Activated T-helper 2 cell treated with anti-CD3 and anti-CD28 coated beads, Interferon-gamma antibody, Interleukin-2, Interleukin-4, amounts not matched to agents 10 μg/mL and 5 μg/mL and 100 μg/mL, durations not matched to agents 14 hours and 24 hours and 36 hours (primary cell): ENCODE data around the gene CCDC51. TPM values are rescaled to one million over a fixed set of nuclear protein-coding genes. Genes with fewer than 3 reads are reported as not detected.
A peak's percentile ranks its signal among the peaks of the same experiment; 100 is the strongest.

ENCODE experiments used
- DNase-seq: peaks from one replicate; pipeline ENCODE4 v3.0.0; 2021; ENCODE audit warnings: low spot score
- H3K27ac Mint-ChIP-seq: one replicate; pipeline ENCODE4 v1.8.0; 2021; ENCODE audit warnings: mixed read lengths
- H3K27me3 Mint-ChIP-seq: one replicate; pipeline ENCODE4 v1.8.0; 2021; ENCODE audit warnings: low read depth, mixed read lengths
- H3K36me3 Mint-ChIP-seq: one replicate; pipeline ENCODE4 v1.8.0; 2021; ENCODE audit warnings: low read depth, mixed read lengths
- H3K4me1 Mint-ChIP-seq: one replicate; pipeline ENCODE4 v1.8.0; 2021; ENCODE audit warnings: low read depth, mixed read lengths
- H3K4me3 Mint-ChIP-seq: one replicate; pipeline ENCODE4 v1.8.0; 2021; ENCODE audit warnings: low read depth, mild to moderate bottlenecking, moderate library complexity, mixed read lengths
- H3K9me3 Mint-ChIP-seq: one replicate; pipeline ENCODE4 v1.8.0; 2021; ENCODE audit warnings: mixed read lengths
- intact Hi-C: fragments of 100-400 bp; cut with micrococcal nuclease; formaldehyde crosslinking; loops from one replicate; pipeline ENCODE4 v1.15.1; 2023
- total RNA-seq: library from RNA; stranded (reverse); gene quantifications from 2 replicates; pipeline ENCODE4 v1.2.3, GENCODE V29; 2022

The CCDC51 gene
- total RNA-seq, 1 donor from 2014 or later: 22.2 TPM

DNA sequence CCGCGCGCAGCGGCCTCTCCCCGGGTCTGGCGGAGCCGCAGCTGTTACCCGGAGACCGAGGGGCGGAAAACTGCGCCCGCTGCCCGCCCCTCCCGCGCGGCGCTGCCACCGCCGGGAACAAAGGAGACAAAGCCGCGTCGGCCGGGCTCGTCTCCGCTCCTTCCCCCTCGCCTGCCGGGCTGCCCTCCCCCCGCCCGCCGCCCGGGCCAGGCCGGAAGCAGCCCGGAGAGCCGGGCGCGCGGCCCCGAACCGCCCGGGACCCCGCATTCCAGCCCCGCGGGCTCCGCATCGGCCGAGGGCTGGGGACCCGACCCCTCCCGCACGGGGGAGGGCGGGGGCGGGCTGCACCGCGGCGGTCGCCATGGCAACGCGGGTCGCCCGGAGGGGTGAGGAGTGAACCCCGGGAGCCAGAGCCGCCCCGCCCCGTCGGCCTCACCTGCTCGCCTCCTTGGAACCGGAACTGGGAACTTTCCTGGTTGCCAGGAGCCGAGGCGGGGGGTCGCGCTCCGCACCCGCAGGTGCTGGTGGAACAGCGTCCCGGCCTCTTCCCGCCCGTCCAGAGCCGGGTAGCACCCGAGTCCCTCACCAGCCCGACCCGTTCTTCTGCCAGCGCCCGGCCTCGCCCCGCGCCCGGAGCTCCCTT lies 10.5 kb downstream of the CCDC51 start:
- H3K9me3 Mint-ChIP-seq: no peaks in the 10 kb centered on the region
- no peak overlapping the region for H3K27ac Mint-ChIP-seq
- intact Hi-C loops: no loop called here
- peak; percentile 34 for DNase-seq
- H3K36me3 Mint-ChIP-seq: peaks cover 21% of the 10 kb centered on the region
- peaks cover 4% of the 10 kb centered on the region for H3K4me1 Mint-ChIP-seq
- H3K27me3 Mint-ChIP-seq: peaks cover 17% of the 10 kb centered on the region
- peak overlapping the region; percentile 79 for H3K4me3 Mint-ChIP-seq

DNA sequence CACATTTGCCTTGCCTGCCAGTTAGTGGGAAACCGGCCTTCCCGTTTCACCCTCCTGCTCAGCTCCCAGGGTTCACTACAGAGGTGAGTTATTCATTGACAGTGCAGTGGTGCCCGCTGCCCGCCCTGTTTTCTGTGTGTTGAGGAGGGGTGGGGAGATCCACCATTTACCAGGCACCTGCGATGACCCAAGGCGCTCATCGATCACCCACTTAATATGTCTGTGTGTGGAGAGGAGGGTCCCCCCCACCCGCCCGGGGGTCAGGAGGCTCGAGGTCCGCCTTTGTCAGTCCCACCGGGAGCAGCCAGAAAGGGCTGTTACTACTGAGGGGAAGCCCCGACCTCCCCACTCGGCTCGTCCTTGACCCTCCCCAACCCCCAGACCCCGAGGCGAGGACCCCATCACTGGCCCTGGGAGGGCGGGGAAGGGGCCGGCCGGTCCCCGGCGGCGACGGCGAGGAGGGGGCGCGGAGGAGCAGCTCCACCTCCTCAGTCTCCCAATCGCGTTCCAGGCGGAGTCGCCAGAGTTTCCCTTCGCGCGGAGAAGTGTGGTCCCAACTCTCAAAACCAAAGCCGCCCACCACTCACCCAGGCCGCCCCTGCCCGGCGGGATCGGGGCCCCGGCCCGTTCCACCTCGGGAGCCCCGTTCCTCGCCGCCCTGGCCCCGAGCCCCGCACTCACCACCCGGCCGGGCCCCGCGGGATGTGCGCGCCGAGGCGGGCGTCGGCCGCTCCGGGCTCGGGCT lies 11.2 kb downstream of the CCDC51 start:
- Mint-ChIP-seq H3K4me1 (peaks cover 4% of the 10 kb centered on the region), H3K4me3 (peak overlapping the region; percentile 44), H3K27me3 (peaks cover 17% of the 10 kb centered on the region), H3K27ac (no peak overlapping the region), H3K36me3 (peaks cover 16% of the 10 kb centered on the region), H3K9me3 (no peaks in the 10 kb centered on the region)
- intact Hi-C loops: no loop called here
- no peak for DNase-seq

DNA sequence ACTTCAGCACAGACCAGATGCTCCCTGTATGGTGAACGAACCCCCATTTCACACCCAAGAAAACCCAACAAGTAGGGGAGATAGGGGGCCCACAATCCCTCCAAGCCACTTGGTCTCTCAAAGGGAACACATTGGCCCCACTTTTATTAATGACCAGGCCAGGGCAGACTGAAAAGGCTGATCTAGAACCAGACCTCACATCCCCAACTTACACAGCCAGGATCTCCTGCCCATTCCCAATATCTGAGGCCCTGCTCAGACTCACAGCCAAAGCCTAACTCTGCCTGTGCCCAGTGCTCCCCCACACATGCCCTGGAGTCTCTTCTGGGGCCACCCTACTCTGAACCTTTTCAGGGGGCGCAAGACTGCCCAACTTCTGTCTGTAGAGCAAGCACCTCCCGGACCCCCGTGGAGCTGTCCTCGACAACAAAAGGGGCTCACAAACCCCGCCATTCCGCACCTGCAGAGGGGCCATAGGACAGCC lies 11.8 kb downstream of the CCDC51 start:
- Mint-ChIP-seq H3K27ac (no peak overlapping the region), H3K9me3 (no peaks in the 10 kb centered on the region)
- intact Hi-C loops: no loop called here

DNA sequence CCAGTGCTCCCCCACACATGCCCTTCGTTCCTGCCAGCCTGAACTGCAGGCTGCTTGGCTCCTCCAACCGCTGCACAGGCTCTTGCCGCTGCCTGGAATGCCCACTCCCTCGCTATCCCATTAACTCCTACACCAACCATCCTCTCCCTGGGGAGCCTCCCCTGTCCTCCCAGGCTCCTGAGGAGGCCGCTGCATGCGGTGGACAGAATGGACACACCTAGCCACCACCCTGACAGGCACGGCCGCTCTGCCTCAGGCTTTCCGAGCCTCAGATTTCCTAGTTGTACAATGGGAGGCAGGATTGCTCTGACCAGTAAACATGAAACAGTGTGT lies 12.3 kb downstream of the CCDC51 start:
- no peak overlapping the region for H3K27ac Mint-ChIP-seq
- peaks cover 4% of the 10 kb centered on the region for H3K4me1 Mint-ChIP-seq
- DNase-seq: no peak
- H3K36me3 Mint-ChIP-seq: peaks cover 16% of the 10 kb centered on the region
- H3K4me3 Mint-ChIP-seq: peak overlapping the region; percentile 44
- intact Hi-C loops: no loop called here
- H3K9me3 Mint-ChIP-seq: no peaks in the 10 kb centered on the region
- H3K27me3 Mint-ChIP-seq: peaks cover 17% of the 10 kb centered on the region

More for the DNA sequence above, 11.8 kb downstream of the CCDC51 start:
- no peak for DNase-seq
- H3K36me3 Mint-ChIP-seq: peaks cover 16% of the 10 kb centered on the region
- peaks cover 4% of the 10 kb centered on the region for H3K4me1 Mint-ChIP-seq
- H3K27me3 Mint-ChIP-seq: peaks cover 17% of the 10 kb centered on the region
- peak overlapping the region; percentile 44 for H3K4me3 Mint-ChIP-seq

DNA sequence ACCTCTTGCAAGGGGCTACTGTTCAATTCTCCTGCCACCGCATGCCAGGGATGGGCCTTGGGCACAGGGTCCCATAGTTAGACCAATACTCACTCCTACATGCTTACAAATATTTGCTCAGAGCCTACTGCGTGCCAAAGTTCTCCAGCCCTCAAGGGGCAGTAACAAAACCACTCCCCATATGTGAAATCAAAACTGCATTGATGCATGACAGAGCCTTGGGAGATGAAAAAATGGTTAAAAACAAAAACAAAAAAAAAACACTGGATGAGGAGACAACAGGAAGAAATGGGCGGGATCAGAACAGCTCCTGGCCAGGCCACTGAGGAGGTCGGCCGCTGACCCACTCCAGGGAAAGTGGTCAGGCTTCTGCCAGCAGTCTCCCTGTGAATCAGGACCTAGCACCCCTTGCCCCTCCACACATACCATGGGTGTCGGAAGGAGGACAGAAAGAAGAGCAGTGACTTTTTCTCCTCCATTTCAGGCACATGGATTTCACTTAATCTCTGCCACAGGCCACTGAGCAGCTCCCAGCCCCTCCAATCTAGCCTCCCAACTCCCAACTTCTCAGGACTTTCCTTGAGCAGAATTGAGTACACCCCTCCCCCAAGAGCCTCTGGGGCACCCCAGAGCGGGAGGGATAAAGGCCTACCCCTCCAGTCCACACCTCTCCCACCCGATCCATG lies 12.8 kb downstream of the CCDC51 start:
- H3K9me3 Mint-ChIP-seq: no peaks in the 10 kb centered on the region
- peaks cover 3% of the 10 kb centered on the region for H3K4me1 Mint-ChIP-seq
- H3K4me3 Mint-ChIP-seq: peak overlapping the region; percentile 40
- H3K27ac Mint-ChIP-seq: no peak overlapping the region
- no peak for DNase-seq
- peaks cover 11% of the 10 kb centered on the region for H3K36me3 Mint-ChIP-seq
- intact Hi-C loops: no loop called here
- H3K27me3 Mint-ChIP-seq: peaks cover 17% of the 10 kb centered on the region

DNA sequence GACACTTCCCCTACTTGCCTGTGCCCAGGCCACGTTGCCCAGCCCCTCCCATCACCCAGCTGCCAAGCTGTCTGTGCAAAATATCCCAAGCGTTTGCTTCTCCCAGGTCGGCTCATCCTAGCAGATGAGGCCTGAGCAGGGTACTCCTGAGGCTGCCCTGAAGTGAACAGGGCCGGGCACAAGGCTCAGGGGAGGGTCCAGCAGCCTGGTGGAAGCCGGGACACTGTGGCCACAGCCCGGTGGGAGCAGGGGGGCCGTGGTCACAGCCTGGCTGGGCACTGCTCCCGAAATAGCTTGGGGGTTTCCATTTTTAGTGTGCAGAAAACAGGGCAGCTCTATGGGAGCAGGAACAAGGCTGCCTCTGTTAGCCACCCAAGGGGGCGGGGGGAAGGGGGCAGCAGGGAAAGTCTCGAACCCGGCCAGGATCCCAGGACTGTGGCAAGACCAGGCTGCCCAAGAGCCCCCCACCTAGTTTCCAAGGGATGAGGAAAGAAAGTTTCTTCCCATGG lies 13.5 kb downstream of the CCDC51 start:
- Mint-ChIP-seq H3K27ac (no peak overlapping the region), H3K9me3 (no peaks in the 10 kb centered on the region), H3K36me3 (peaks cover 6% of the 10 kb centered on the region), H3K4me3 (no peak overlapping the region), H3K27me3 (peaks cover 17% of the 10 kb centered on the region), H3K4me1 (peaks cover 1% of the 10 kb centered on the region)
- DNase-seq: no peak
- intact Hi-C loops: no loop called here

DNA sequence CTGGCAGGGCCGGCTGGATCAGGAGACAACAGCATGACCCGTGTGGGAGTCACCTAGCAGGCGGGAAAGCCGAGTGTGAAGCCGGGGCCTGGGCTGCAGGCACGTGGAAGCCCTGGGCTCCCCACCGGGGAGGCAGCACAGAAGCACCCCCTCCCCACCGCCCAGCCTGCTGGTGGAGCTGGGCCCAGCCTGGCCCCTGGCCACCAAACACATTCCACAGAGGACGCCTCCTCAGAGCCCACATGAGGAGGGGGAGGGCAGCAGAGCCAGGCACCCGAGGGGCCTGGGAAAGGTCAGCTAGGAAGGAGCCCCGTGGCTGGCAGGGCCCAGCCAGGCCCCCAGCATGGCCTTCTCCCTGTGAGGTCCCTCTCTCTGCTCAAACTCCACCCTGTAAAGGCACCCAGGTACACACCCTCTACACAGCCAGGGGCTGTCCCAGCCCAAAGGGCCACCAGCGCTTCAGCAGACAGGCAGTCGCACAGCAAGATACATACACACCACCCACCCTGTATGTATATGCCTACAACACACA lies 14.6 kb downstream of the CCDC51 start:
- H3K9me3 Mint-ChIP-seq: no peaks in the 10 kb centered on the region
- peaks cover 17% of the 10 kb centered on the region for H3K27me3 Mint-ChIP-seq
- H3K4me1 Mint-ChIP-seq: peaks cover 1% of the 10 kb centered on the region
- H3K27ac Mint-ChIP-seq: no peak overlapping the region
- H3K36me3 Mint-ChIP-seq: no peaks in the 10 kb centered on the region
- intact Hi-C loops: no loop called here
- no peak for DNase-seq
- H3K4me3 Mint-ChIP-seq: no peak overlapping the region

DNA sequence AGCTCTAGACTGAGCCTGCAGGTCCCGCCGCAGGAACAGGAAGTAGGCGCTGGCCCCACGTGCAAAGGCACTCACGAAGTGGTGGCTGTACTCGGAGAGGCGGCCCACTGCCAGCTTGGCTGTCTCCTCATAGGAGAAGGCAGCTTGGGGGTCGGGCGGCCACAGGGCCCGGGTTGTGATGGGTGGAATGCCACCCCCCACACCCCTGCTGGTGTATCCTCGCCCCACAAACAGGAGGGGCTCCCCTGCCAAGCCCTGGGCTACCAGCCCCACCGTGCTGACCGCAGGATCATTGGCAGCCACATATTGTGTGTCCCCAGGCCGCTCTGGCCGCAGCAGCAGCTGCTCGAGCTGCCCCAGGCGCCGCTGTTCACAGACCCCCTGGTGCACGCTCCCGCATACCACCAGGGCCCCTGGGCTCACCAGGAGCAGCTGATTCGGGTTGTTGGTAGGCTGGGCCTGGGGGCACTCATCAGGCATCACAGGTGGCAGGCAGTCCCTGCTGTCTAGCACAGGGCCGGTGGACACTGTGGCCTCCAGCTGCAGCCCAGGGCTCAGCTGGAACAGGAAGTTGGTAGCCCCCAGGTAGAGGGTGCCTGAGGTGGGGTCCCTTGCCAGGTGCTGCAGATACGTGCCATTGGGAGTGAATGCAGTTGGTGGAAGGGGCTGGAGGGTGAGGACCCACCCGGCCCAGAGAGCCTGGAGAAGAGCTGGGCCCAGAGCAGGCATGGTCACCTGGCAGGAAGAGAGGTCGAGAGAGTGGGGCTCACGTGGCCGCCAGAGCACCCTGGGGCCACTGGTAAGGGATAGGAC lies 15.8 kb downstream of the CCDC51 start:
- no peak for DNase-seq
- Mint-ChIP-seq H3K4me1 (no peaks in the 10 kb centered on the region), H3K9me3 (no peaks in the 10 kb centered on the region), H3K27ac (no peak overlapping the region), H3K36me3 (no peaks in the 10 kb centered on the region), H3K27me3 (peaks cover 17% of the 10 kb centered on the region), H3K4me3 (no peak overlapping the region)
- intact Hi-C loops: no loop called here

DNA sequence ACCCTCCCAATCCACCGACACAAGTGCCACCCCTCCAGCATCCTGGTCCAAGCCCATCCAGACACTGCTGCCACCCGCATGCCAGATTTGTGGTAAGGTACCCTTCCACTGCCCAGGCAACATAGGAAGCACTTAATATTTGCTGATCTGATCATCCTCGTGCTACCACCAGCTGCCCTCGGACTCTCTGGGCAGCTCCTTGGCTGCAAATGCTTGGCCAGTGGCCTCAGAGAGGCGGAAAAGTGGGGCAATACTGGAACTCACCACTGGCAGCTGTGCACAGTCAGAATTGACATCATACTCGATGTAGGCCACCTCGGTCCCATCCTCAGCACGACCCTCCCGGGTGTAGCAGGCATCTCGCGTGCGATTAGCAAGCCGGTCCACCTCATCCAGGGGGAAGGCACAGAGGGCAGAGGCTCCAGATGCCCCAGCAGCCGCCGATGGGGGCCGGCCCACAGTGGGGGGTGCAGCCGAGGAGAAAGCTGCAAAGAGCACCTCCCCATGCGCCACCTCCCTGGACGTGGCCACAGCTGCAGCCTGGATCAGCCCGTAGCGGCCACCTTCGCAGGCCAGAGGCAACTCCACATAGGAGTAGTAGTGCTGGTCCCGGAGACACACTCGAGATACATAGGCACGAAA lies 16.6 kb downstream of the CCDC51 start:
- H3K27ac Mint-ChIP-seq: no peak overlapping the region
- no peak for DNase-seq
- no peaks in the 10 kb centered on the region for H3K4me1 Mint-ChIP-seq
- H3K4me3 Mint-ChIP-seq: no peak overlapping the region
- H3K36me3 Mint-ChIP-seq: no peaks in the 10 kb centered on the region
- intact Hi-C loops: no loop called here
- H3K9me3 Mint-ChIP-seq: no peaks in the 10 kb centered on the region
- peaks cover 15% of the 10 kb centered on the region for H3K27me3 Mint-ChIP-seq

DNA sequence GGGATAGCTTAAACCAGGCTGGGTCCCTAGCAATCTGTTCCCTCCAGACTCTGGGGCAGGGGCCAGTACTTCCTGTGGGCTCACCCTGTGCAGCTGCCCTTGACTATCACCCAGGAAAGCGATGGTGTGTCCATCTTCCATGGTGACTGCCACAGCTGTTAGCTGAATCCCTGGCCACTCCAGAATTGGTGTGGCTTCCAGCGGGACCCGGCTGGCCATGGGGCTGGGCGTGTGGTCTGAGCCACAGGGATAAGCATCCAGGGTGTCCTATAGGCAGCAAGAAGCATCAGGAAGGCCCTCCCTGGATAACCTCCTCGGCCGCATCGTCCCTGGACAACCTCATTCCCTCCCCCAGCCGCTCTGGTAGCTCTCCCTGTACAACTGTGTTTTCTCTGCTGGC lies 17.2 kb downstream of the CCDC51 start:
- H3K27ac Mint-ChIP-seq: no peak overlapping the region
- H3K4me3 Mint-ChIP-seq: no peak overlapping the region
- intact Hi-C loops: no loop called here
- peaks cover 8% of the 10 kb centered on the region for H3K27me3 Mint-ChIP-seq
- no peaks in the 10 kb centered on the region for H3K4me1 Mint-ChIP-seq
- DNase-seq: no peak
- no peaks in the 10 kb centered on the region for H3K36me3 Mint-ChIP-seq
- no peaks in the 10 kb centered on the region for H3K9me3 Mint-ChIP-seq

DNA sequence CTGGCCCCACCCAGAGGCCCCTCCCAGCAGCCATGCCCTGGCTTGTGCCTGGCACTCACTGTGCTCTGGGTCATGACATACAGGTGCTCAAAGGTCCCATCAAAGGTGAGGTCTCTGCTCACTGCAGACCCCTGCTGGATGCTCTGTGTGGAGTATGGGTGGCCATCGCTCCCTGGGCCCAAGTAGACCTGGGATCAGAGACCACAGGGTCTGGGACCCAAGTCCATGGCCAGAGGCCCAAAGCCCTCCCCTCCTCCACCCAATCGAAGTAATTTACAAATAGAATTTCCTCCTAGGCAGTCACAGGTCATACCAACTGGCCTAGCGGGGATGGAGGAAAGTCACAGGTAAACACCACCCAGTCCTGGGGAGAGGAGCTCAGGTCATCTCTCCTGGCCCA lies 17.6 kb downstream of the CCDC51 start:
- Mint-ChIP-seq H3K27me3 (peaks cover 4% of the 10 kb centered on the region), H3K9me3 (no peaks in the 10 kb centered on the region), H3K36me3 (no peaks in the 10 kb centered on the region), H3K4me1 (no peaks in the 10 kb centered on the region), H3K27ac (no peak overlapping the region), H3K4me3 (no peak overlapping the region)
- intact Hi-C loops: no loop called here
- DNase-seq: no peak

DNA sequence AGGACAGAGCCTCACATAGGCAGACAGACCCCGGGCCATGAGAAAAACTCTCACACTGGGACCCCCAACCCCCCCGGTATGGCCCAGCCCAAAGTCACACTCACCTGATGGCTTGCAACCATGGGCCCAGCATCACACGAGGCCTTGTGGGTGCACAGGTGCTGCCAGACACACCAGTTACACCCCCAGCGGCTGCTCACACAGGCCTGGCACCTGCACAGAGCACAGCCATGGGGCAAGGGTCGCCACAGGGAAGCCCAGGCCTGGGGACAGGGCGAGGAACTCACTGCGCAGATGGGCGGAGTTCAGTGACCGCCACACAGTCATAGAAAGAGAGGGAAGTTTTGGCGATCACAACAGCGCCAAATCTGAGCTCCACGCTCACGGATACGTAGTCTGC lies 19.4 kb downstream of the CCDC51 start:
- intact Hi-C loops: no loop called here
- H3K9me3 Mint-ChIP-seq: no peaks in the 10 kb centered on the region
- no peaks in the 10 kb centered on the region for H3K27me3 Mint-ChIP-seq
- no peaks in the 10 kb centered on the region for H3K4me1 Mint-ChIP-seq
- no peak overlapping the region for H3K4me3 Mint-ChIP-seq
- DNase-seq: no peak
- no peak overlapping the region for H3K27ac Mint-ChIP-seq
- H3K36me3 Mint-ChIP-seq: no peaks in the 10 kb centered on the region
